Right cardiac atrium (tissue), 5 donors: ENCODE measurements around the gene TMEM223. TPM values are rescaled to one million over a fixed set of nuclear protein-coding genes. Genes with fewer than 3 reads are reported as not detected.
"Not testable (repeated sequence)": the region's sequence is repeated elsewhere in the genome, so short reads cannot be mapped to it uniquely, and the experiment has no call there.

Experiments
- ATAC-seq, 2 donors: fragments of 200-7000 bp; cut with Tn5 transposase; one replicate each; pipeline versions ENCODE4 v1.8.0 to v1.9.1; 2020; ENCODE audit warnings: moderate library complexity in 2 of 2, mild to moderate bottlenecking in 1 of 2
- DNase-seq, 3 donors: peaks; one replicate each; pipeline ENCODE4 v3.0.0-alpha.2; 2020
- H3K27ac ChIP-seq: one replicate; pipeline ENCODE4 v1.5.1; 2013; ENCODE audit warnings: mild to moderate bottlenecking, low read length, control low read depth, moderate library complexity
- H3K27me3 ChIP-seq: one replicate; pipeline ENCODE4 v1.6.1; 2013; ENCODE audit not compliant: control insufficient read depth, insufficient read depth
- H3K4me1 ChIP-seq: one replicate; pipeline ENCODE4 v1.6.1; 2013; ENCODE audit warnings: low read length; ENCODE audit not compliant: control insufficient read depth, insufficient read depth
- H3K4me3 ChIP-seq: one replicate; pipeline ENCODE4 v1.5.1; 2013; ENCODE audit warnings: low read length, control low read depth
- H3K9me3 ChIP-seq: one replicate; pipeline ENCODE4 v1.6.1; 2013; ENCODE audit warnings: low read length; ENCODE audit not compliant: control insufficient read depth
- WGBS: extraction: QIAGEN DNeasy Blood & Tissue Kit; methylation state at CpG from one replicate; pipeline ENCODE4 v1.1.7; 2013; 5-methylcytosine and 5-hydroxymethylcytosine counted together
- intact Hi-C, 4 donors: fragments of 100-400 bp; cut with DNase I; formaldehyde crosslinking; loops; one replicate each; pipeline versions ENCODE4 v1.11.0 to v1.14.0; 2022 to 2023
- polyA plus RNA-seq: library from polyadenylated mRNA; stranded (reverse); fragments of 200-250 nt; gene quantifications from one replicate; pipeline ENCODE4 v1.2.3, GENCODE V29; 2013
- total RNA-seq, 4 donors: library from RNA; stranded (reverse); fragmentation: NEBNext Ultra II Directional; extraction: Animal tissue kit (Norgen Biotek cat#: 25700); gene quantifications; one replicate each; pipeline ENCODE4 v1.2.1, GENCODE V29; 2021
- donor health status: healthy with polysubstance abuse.
- donor health status: DM: no; HTN: yes; CAD: no.
- donor health status: DM: no; HTN: no; CAD: no.
- donor health status: DM: no; HTN: yes; CAD: no; lungs with severe emphysema.
- donor health status: DM: yes; HTN: yes; CAD: no.

The TMEM223 gene
- total and polyA plus RNA-seq, 5 donors: 12.7 to 29.5 (median 17.0) TPM

DNA sequence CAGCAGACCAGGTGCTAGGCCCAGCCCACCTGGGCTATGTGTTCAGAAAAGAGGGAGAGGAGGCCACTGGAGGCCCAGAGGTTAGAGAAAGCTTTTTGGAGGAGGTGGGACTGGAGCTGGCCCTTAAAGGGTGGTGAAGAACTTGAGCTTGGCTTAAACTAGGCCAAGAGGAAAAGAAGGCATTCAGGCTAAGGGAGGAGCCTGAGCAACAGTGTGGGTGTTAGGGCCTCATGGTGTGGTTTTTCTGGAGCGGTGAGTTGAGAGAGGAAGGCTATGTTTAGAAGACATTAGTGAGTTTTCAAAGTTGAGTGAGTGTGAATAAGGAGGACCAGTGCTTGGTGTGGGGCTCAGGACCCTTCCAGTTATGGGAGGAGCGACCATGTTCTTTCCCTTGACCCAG is 14.4 kb downstream of the TMEM223 start:
- Histone ChIP-seq H3K27me3 (no peaks in the 10 kb centered on the region), H3K9me3 (no peaks in the 10 kb centered on the region), H3K4me3 (no peak overlapping the region), H3K4me1 (no peaks in the 10 kb centered on the region), H3K27ac (no peak overlapping the region)
- WGBS: 83% methylated on average over 2 of the region's 2 CpGs
- ATAC-seq (no peak), DNase-seq (no peak)
- intact Hi-C loops: no loop called here

GRCh38 chr11:62775646-62776045 is 16.2 kb downstream of the TMEM223 start:
- Histone ChIP-seq H3K4me1 (no peaks in the 10 kb centered on the region), H3K27me3 (no peaks in the 10 kb centered on the region), H3K4me3 (no peak overlapping the region), H3K9me3 (no peaks in the 10 kb centered on the region), H3K27ac (no peak overlapping the region)
- ATAC-seq (no peak), DNase-seq (peak in 1 of 3 donors; percentile 33)
- whole genome bisulfite sequencing: 88% methylated on average over 17 of the region's 17 CpGs
- intact Hi-C loops: no loop called here

GRCh38 chr11:62774407-62774806 is 17.4 kb downstream of the TMEM223 start:
- DNase-seq (peak in 1 of 3 donors; percentile 44), ATAC-seq (no peak)
- H3K9me3 ChIP-seq: no peaks in the 10 kb centered on the region
- no peak overlapping the region for H3K27ac ChIP-seq
- H3K27me3 ChIP-seq: no peaks in the 10 kb centered on the region
- no peaks in the 10 kb centered on the region for H3K4me1 ChIP-seq
- intact Hi-C loops: no loop called here
- H3K4me3 ChIP-seq: no peak overlapping the region
- 87% methylated on average over 6 of the region's 6 CpGs for WGBS

- DNase-seq: peak; percentile 99 to 100 (median 99)
- WGBS: 2% methylated on average over 60 of the region's 60 CpGs
- ATAC-seq: peak; percentile 98 to 99
- H3K4me3 ChIP-seq: peak within 1 kb of the TSS; percentile 64
- H3K9me3 ChIP-seq: no peaks in the 10 kb centered on the region
- peak within 1 kb of the TSS; percentile 96 for H3K27ac ChIP-seq
- H3K27me3 ChIP-seq: no peaks in the 10 kb centered on the region
- intact Hi-C loops: no loop called here
- H3K4me1 ChIP-seq: no peaks in the 10 kb centered on the region
These were observed 20.4 kb downstream of the TMEM223 start, which contains the start of gene TAF6L for GRCh38 chr11:62771144-62772021. Gene TAF6L, plus strand, starts transcription at chr11:62771396. Its CDS starts 4,388 bp downstream, at chr11:62775784.

- Histone ChIP-seq H3K4me3 (peak overlapping the region; percentile 64), H3K27ac (peak overlapping the region; percentile 82), H3K4me1 (no peaks in the 10 kb centered on the region), H3K9me3 (no peaks in the 10 kb centered on the region), H3K27me3 (no peaks in the 10 kb centered on the region)
- DNase-seq: peak in 1 of 3 donors; percentile 64
- intact Hi-C loops: no loop called here
- under 1% methylated on average over 18 of the region's 18 CpGs for WGBS
- ATAC-seq: peak; percentile 12 to 26
These were observed 21.0 kb downstream of the TMEM223 start for GRCh38 chr11:62770778-62771143.

- H3K9me3 ChIP-seq, H3K27me3 ChIP-seq, H3K27ac ChIP-seq, ATAC-seq, intact Hi-C loops, H3K4me1 ChIP-seq, DNase-seq, H3K4me3 ChIP-seq: not testable (repeated sequence)
- 44% methylated on average over 9 of the region's 9 CpGs for WGBS
These were observed 31.0 kb downstream of the TMEM223 start for GRCh38 chr11:62760867-62761227.

DNA sequence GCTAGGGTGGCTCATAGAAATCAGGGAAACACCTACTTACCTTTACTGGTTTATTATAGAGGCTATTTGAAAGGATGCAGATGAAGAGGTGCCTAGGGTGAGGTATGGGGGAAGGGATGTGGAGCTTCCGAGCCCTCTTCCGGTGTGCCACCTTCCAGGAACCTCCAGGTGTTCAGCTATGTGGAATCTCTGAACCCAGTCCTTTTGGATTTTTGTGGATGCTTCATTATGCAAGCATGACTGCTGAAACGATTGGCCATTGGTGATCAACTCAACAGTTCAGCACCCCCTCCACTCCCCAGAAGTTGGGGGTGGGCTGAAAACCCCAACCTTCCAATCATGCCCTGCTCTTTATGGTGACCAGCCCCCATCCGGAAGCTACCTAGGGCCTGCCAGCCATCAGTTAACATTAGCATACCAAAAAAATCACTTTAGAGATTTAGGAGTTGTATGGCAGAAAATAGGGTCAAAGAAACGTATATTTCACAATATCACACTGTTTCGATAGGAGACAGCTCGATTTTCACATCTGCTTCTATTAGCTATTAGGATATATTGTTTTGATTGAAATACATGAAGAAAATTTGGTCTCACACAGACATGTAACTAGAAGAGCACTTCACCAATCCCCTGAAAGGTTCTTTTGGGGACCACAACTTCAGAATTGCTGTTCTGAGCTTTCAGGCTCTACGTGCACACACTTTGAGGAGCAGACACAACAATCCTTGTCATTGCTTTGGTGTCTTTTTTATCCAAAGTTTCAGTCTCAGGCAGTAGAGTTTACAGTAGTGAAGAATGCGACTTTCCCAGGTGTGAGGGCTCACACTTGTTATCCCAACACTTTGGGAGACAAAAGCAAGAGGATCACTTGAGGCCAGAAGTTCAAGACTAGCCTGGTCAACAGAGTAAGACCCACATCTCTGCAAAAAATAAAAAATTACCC is 33.7 kb downstream of the TMEM223 start:
- Histone ChIP-seq H3K9me3 (no peaks in the 10 kb centered on the region), H3K4me1 (peaks cover 7% of the 10 kb centered on the region), H3K4me3 (no peak overlapping the region), H3K27ac (no peak overlapping the region), H3K27me3 (no peaks in the 10 kb centered on the region)
- intact Hi-C loops: no loop called here
- ATAC-seq: no peak
- 56% methylated on average over 9 of the region's 9 CpGs for WGBS
- DNase-seq: no peak

GRCh38 chr11:62755086-62755615 is 36.7 kb downstream of the TMEM223 start:
- Histone ChIP-seq H3K27me3 (no peaks in the 10 kb centered on the region), H3K4me1 (peaks cover 5% of the 10 kb centered on the region), H3K4me3 (no peak overlapping the region), H3K9me3 (no peaks in the 10 kb centered on the region), H3K27ac (no peak overlapping the region)
- DNase-seq (peak in 1 of 3 donors; percentile 49), ATAC-seq (no peak)
- 81% methylated on average over 10 of the region's 10 CpGs for WGBS
- intact Hi-C loops: no loop called here

GRCh38 chr11:62753736-62754603 is 37.8 kb downstream of the TMEM223 start, which contains the start of gene ZBTB3:
Gene ZBTB3, minus strand, starts transcription at chr11:62754160. Its CDS starts 496 bp downstream, at chr11:62753664.
- Histone ChIP-seq H3K4me1 (peaks cover 5% of the 10 kb centered on the region), H3K9me3 (no peaks in the 10 kb centered on the region), H3K4me3 (peak within 1 kb of the TSS; percentile 74), H3K27me3 (no peaks in the 10 kb centered on the region), H3K27ac (peak within 1 kb of the TSS; percentile 98)
- DNase-seq (peak; percentile 97 to 98 (median 97)), ATAC-seq (peak; percentile 98)
- intact Hi-C loops: no loop called here
- WGBS: under 1% methylated on average over 47 of the region's 47 CpGs
